Parathyroid adenoma (tissue), 2 donors: ENCODE measurements around the gene OPCML.

Source experiments
- H2AFZ ChIP-seq: fragments of 300-600 bp; sonication (generic); one replicate; pipeline ENCODE4 v1.7.0; 2017; ENCODE audit warnings: antibody characterized with exemption, mild to moderate bottlenecking
- H3K27ac ChIP-seq: fragments of 300-600 bp; sonication (generic); one replicate; pipeline ENCODE4 v1.7.0; 2017
- H3K27me3 ChIP-seq: fragments of 300-600 bp; sonication (generic); one replicate; pipeline ENCODE4 v1.7.0; 2017; ENCODE audit warnings: low read length; ENCODE audit not compliant: control insufficient read depth, insufficient read depth
- H3K36me3 ChIP-seq: fragments of 300-600 bp; sonication (generic); one replicate; pipeline ENCODE4 v1.7.0; 2017; ENCODE audit warnings: low read length; ENCODE audit not compliant: control insufficient read depth, insufficient read depth
- H3K4me1 ChIP-seq: fragments of 300-600 bp; sonication (generic); one replicate; pipeline ENCODE4 v1.7.0; 2017; ENCODE audit warnings: control low read depth
- H3K4me2 ChIP-seq: fragments of 300-600 bp; sonication (generic); one replicate; pipeline ENCODE4 v1.7.0; 2017; ENCODE audit warnings: low read length
- H3K4me3 ChIP-seq: fragments of 300-600 bp; sonication (generic); one replicate; pipeline ENCODE4 v1.7.0; 2017; ENCODE audit warnings: low read depth, low read length
- H3K79me2 ChIP-seq: fragments of 300-600 bp; sonication (generic); one replicate; pipeline ENCODE4 v1.7.0; 2017; ENCODE audit warnings: control low read depth
- H3K9ac ChIP-seq: fragments of 300-600 bp; sonication (generic); one replicate; pipeline ENCODE4 v1.7.0; 2017; ENCODE audit warnings: mild to moderate bottlenecking
- H3K9me3 ChIP-seq: fragments of 300-600 bp; sonication (generic); one replicate; pipeline ENCODE4 v1.7.0; 2017; ENCODE audit warnings: low read length; ENCODE audit not compliant: control insufficient read depth
- TF ChIP-seq, protein P1 (sequence below): fragments of 300-600 bp; sonication (generic); IDR thresholded peaks from one replicate; pipeline ENCODE4 v1.7.0; 2017; ENCODE audit warnings: antibody characterized with exemption, mild to moderate bottlenecking
- donor health status: primary hyperparathyroidism.

Gene OPCML

DNA sequence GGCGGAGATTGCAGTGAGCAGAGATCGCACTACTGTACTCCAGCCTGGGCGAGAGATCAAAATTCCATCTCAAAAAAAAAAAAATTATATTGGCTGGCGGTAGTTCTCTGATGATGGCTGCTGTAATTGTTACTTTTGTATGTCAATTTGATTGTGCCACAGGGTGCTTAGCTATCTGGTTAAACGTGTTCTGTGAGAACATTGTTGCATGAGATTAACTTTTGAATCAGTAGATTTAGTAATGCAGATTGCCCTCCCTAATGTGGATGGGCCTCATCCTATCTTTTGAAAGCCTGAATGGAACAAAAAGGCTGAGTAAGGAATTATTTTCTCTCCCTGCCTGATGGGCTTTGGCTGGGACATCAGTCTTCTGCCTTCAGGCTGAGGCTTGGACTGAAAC, 654.2 kb downstream of the OPCML start:
- TF ChIP-seq, protein P1, sequence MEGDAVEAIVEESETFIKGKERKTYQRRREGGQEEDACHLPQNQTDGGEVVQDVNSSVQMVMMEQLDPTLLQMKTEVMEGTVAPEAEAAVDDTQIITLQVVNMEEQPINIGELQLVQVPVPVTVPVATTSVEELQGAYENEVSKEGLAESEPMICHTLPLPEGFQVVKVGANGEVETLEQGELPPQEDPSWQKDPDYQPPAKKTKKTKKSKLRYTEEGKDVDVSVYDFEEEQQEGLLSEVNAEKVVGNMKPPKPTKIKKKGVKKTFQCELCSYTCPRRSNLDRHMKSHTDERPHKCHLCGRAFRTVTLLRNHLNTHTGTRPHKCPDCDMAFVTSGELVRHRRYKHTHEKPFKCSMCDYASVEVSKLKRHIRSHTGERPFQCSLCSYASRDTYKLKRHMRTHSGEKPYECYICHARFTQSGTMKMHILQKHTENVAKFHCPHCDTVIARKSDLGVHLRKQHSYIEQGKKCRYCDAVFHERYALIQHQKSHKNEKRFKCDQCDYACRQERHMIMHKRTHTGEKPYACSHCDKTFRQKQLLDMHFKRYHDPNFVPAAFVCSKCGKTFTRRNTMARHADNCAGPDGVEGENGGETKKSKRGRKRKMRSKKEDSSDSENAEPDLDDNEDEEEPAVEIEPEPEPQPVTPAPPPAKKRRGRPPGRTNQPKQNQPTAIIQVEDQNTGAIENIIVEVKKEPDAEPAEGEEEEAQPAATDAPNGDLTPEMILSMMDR, result no peak
- Histone ChIP-seq H2AFZ (no peak overlapping the region), H3K4me1 (no peaks in the 10 kb centered on the region), H3K36me3 (no peaks in the 10 kb centered on the region), H3K27me3 (no peaks in the 10 kb centered on the region), H3K79me2 (no peaks in the 10 kb centered on the region), H3K4me2 (no peak overlapping the region), H3K9ac (no peak overlapping the region), H3K27ac (no peak overlapping the region), H3K4me3 (no peak overlapping the region), H3K9me3 (no peaks in the 10 kb centered on the region)

DNA sequence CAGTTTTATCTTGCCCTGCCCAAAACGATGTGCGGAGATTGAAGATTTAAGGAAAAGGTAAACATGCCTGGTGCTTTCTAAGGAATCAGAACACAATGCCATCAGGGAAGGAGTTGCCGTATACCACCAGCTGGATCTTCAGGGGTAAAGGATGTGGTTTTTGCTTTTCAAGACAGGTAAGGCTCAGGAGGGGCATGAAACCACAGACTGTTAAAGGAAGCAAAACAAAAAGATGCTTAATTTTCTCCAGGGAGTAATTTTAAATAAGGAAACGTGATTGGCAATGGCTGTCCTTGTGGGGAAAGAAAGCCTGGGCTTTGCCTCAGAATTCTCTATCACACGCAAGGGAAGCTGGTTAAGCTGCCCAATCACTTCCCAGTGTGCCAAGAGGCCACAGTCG, 655.6 kb downstream of the OPCML start:
- Histone ChIP-seq H3K36me3 (no peaks in the 10 kb centered on the region), H3K27me3 (no peaks in the 10 kb centered on the region), H3K4me1 (no peaks in the 10 kb centered on the region), H3K79me2 (no peaks in the 10 kb centered on the region), H3K9me3 (no peaks in the 10 kb centered on the region), H3K27ac (no peak overlapping the region), H3K4me2 (no peak overlapping the region), H3K4me3 (no peak overlapping the region), H3K9ac (no peak overlapping the region), H2AFZ (no peak overlapping the region)
- TF ChIP-seq, protein P1, result no peak

DNA sequence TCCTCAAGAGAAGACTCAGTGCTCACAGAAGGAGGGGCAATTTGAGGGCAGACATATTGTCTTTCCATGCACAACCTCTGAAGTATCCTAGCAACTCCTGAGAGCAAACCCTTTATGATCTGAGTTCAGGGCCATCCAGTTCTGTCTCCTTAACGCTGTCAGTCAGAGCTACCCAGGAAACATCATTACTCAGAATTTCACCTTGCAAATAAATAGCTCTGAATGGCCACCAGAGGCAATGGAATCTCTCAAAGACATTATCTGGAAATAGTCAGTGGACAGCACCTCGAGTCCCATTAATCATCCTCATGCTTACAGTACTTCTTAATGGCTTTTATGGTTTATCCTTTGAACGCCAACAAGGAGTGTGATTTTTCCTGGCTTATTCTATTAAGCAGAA, 656.1 kb downstream of the OPCML start:
- no peak overlapping the region for H3K9ac ChIP-seq
- H3K36me3 ChIP-seq, result no peaks in the 10 kb centered on the region
- no peak overlapping the region for H2AFZ ChIP-seq
- no peaks in the 10 kb centered on the region for H3K79me2 ChIP-seq
- H3K27me3 ChIP-seq, result no peaks in the 10 kb centered on the region
- H3K4me1 ChIP-seq, result no peaks in the 10 kb centered on the region
- TF ChIP-seq, protein P1, result no peak
- H3K4me3 ChIP-seq, result no peak overlapping the region
- no peaks in the 10 kb centered on the region for H3K9me3 ChIP-seq
- H3K4me2 ChIP-seq, result no peak overlapping the region
- H3K27ac ChIP-seq, result no peak overlapping the region

DNA sequence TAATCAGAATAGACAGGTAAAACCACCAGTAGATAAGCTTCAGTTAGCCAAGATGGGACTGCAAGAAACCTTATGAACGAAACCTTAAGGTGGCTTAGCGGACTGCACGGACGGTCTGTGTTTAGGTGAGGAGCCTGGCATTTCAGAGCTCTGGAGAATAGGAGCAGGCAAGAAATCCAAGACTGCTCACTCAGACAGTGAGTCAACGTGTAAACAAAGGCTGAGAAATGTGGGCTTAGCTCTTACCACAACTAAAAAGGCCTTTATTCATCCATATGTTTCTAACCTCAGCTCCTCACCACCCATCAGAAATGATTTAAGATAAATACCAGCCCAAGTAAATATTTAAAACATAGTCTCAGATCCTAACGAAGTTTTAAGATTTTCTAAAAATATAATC, 657.7 kb downstream of the OPCML start:
- Histone ChIP-seq H3K27ac (no peak overlapping the region), H3K4me2 (no peak overlapping the region), H3K9me3 (no peaks in the 10 kb centered on the region), H2AFZ (no peak overlapping the region), H3K27me3 (no peaks in the 10 kb centered on the region), H3K4me1 (no peaks in the 10 kb centered on the region), H3K9ac (no peak overlapping the region), H3K4me3 (no peak overlapping the region), H3K36me3 (no peaks in the 10 kb centered on the region), H3K79me2 (no peaks in the 10 kb centered on the region)
- TF ChIP-seq, protein P1, result no peak

DNA sequence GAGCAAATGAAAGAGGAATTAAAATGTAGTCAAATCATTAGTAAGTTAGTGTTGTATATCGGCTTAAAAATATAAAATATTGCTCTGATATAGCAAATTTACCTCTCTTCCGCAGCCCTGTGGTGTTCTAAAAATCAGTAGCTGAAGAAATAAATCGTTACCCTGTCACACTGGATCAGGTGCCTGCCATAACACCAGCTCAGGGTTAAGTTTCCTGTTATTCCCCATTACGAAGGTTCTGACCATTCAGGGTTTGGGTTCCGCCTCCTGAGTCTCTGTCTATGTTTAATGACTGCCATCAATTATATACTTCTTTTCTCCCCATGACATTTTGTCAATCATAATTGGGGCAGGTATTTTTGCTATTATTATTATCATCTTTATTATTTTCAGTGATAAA, 658.5 kb downstream of the OPCML start:
- H3K9ac ChIP-seq, result no peak overlapping the region
- TF ChIP-seq, protein P1, result no peak
- no peak overlapping the region for H2AFZ ChIP-seq
- no peaks in the 10 kb centered on the region for H3K79me2 ChIP-seq
- H3K27ac ChIP-seq, result no peak overlapping the region
- H3K9me3 ChIP-seq, result no peaks in the 10 kb centered on the region
- H3K4me2 ChIP-seq, result no peak overlapping the region
- H3K4me3 ChIP-seq, result no peak overlapping the region
- H3K27me3 ChIP-seq, result no peaks in the 10 kb centered on the region
- H3K36me3 ChIP-seq, result no peaks in the 10 kb centered on the region
- no peaks in the 10 kb centered on the region for H3K4me1 ChIP-seq
